CD8-positive, alpha-beta memory T cell (primary cell): Measurements from ENCODE around the gene ATXN7. TPM values are rescaled to one million over a fixed set of nuclear protein-coding genes. Genes with fewer than 3 reads are reported as not detected.

Experiments
- CTCF ChIA-PET: fragments of 350-600 bp; sonication (Branson Sonifier 250); formaldehyde crosslinking; loops from one replicate; lab custom pipeline; 2021; ENCODE audit warnings: antibody characterized with exemption; lab: Charles Lee
- POLR2A ChIA-PET: fragments of 350-600 bp; sonication (Branson Sonifier 250); formaldehyde crosslinking; loops from one replicate; lab custom pipeline; 2021; ENCODE audit warnings: antibody characterized with exemption; lab: Charles Lee
- DNase-seq, 5 donors: peaks; one replicate each; pipeline versions ENCODE4 v3.0.0 to v3.0.0-alpha.2; 2020 to 2022; ENCODE audit warnings: mixed read lengths in 1 of 5
- H3K27ac ChIP-seq: one replicate; pipeline ENCODE4 v1.7.0; 2013; ENCODE audit warnings: low read depth, mild to moderate bottlenecking, low read length, moderate library complexity
- H3K27me3 ChIP-seq: 2 replicates; pipeline ENCODE4 v1.7.0; 2013; ENCODE audit warnings: low read length, mild to moderate bottlenecking; ENCODE audit not compliant: insufficient read depth, poor library complexity, severe bottlenecking
- H3K36me3 ChIP-seq: 2 replicates; pipeline ENCODE4 v1.7.0; 2013; ENCODE audit warnings: mild to moderate bottlenecking, low read length, moderate library complexity; ENCODE audit not compliant: insufficient read depth
- H3K4me1 ChIP-seq: 2 replicates; pipeline ENCODE4 v1.7.0; 2013; ENCODE audit warnings: mild to moderate bottlenecking, low read length, moderate library complexity; ENCODE audit not compliant: insufficient read depth
- H3K4me3 ChIP-seq: 2 replicates; pipeline ENCODE4 v1.7.0; 2013; ENCODE audit warnings: mild to moderate bottlenecking, low read length
- H3K9me3 ChIP-seq: 2 replicates; pipeline ENCODE4 v1.7.0; 2013; ENCODE audit warnings: mild to moderate bottlenecking, low read length
- H3K27ac Mint-ChIP-seq, 8 donors: one replicate each; pipeline ENCODE4 v1.8.0; 2020 to 2021; ENCODE audit warnings: mixed read lengths in 8 of 8, mild to moderate bottlenecking in 6 of 8, inconsistent platforms in 3 of 8, moderate library complexity in 3 of 8
- H3K27me3 Mint-ChIP-seq, 2 donors: one replicate each; pipeline ENCODE4 v1.8.0; 2020 to 2021; ENCODE audit warnings: mixed read lengths in 2 of 2, mild to moderate bottlenecking in 1 of 2, moderate library complexity in 1 of 2
- H3K36me3 Mint-ChIP-seq, 3 donors: one replicate each; pipeline ENCODE4 v1.8.0; 2020 to 2021; ENCODE audit warnings: mixed read lengths in 3 of 3, inconsistent platforms in 1 of 3, mild to moderate bottlenecking in 1 of 3
- H3K4me1 Mint-ChIP-seq, 3 donors: one replicate each; pipeline ENCODE4 v1.8.0; 2020 to 2021; ENCODE audit warnings: mixed read lengths in 3 of 3, inconsistent platforms in 1 of 3, mild to moderate bottlenecking in 1 of 3
- H3K4me3 Mint-ChIP-seq, 7 donors: one replicate each; pipeline ENCODE4 v1.8.0; 2020 to 2021; ENCODE audit warnings: mixed read lengths in 7 of 7, mild to moderate bottlenecking in 6 of 7, moderate library complexity in 4 of 7, inconsistent platforms in 2 of 7
- H3K9me3 Mint-ChIP-seq, 5 donors: one replicate each; pipeline ENCODE4 v1.8.0; 2020 to 2022; ENCODE audit warnings: mixed read lengths in 5 of 5, mild to moderate bottlenecking in 3 of 5, moderate library complexity in 2 of 5, inconsistent platforms in 1 of 5
- polyA plus RNA-seq: library from polyadenylated mRNA; unstranded; fragments of 300-500 nt; fragmentation: Illumina TruSeq; gene quantifications from one replicate; pipeline ENCODE4 v1.2.3, GENCODE V29; 2021
- total RNA-seq, 2 experiments: library from RNA; stranded (reverse); gene quantifications; one replicate each; pipeline ENCODE4 v1.2.3, GENCODE V29; 2021

ATXN7 gene
- total and polyA plus RNA-seq, 3 experiments from 2014 or later = 14.1 to 34.6 (median 33.9) TPM

GRCh38 chr3:63864965-63865327 is 1.3 kb downstream of the ATXN7 start:
- H3K27me3 ChIP-seq = no peaks in the 10 kb centered on the region
- Mint-ChIP-seq H3K36me3 (peaks cover 0 to 27% (median 2%) of the 10 kb centered on the region in 3 donors), H3K4me1 (peaks cover 52 to 79% (median 77%) of the 10 kb centered on the region in 3 donors), H3K4me3 (peak overlapping the region; percentile 92 to 97 (median 95)), H3K9me3 (no peaks in the 10 kb centered on the region), H3K27me3 (peaks cover 0 to 5% of the 10 kb centered on the region in 2 donors), H3K27ac (peak overlapping the region; percentile 91 to 97 (median 96))
- no peaks in the 10 kb centered on the region for H3K36me3 ChIP-seq
- POLR2A ChIA-PET = no interaction called here
- no peaks in the 10 kb centered on the region for H3K9me3 ChIP-seq
- H3K4me3 ChIP-seq = peak overlapping the region; percentile 66
- CTCF ChIA-PET = interaction anchor here (2.6 kb wide), 1 partner anchor 159 kb away, joined by 7 read pairs; no protein-coding TSS in a partner anchor
- DNase-seq = peak in 1 of 5 donors; percentile 5
- peak overlapping the region; percentile 75 for H3K27ac ChIP-seq
- peaks cover 22% of the 10 kb centered on the region for H3K4me1 ChIP-seq

- no peak for DNase-seq
- H3K27me3 ChIP-seq = no peaks in the 10 kb centered on the region
- ChIA-PET CTCF (no interaction called here), POLR2A (no interaction called here)
- peaks cover 20% of the 10 kb centered on the region for H3K4me1 ChIP-seq
- Mint-ChIP-seq H3K27me3 (peaks cover 0 to 5% of the 10 kb centered on the region in 2 donors), H3K27ac (peak overlapping the region in 3 of 8 donors; percentile 29 to 70 (median 50)), H3K4me3 (peak overlapping the region in 2 of 7 donors; percentile 12 to 41), H3K4me1 (peaks cover 47 to 77% (median 76%) of the 10 kb centered on the region in 3 donors), H3K9me3 (no peaks in the 10 kb centered on the region), H3K36me3 (peaks cover 0 to 27% (median 2%) of the 10 kb centered on the region in 3 donors)
- no peaks in the 10 kb centered on the region for H3K9me3 ChIP-seq
- no peak overlapping the region for H3K27ac ChIP-seq
- no peak overlapping the region for H3K4me3 ChIP-seq
- no peaks in the 10 kb centered on the region for H3K36me3 ChIP-seq
Observed at GRCh38 chr3:63867225-63867624, 3.6 kb downstream of the ATXN7 start.

- Mint-ChIP-seq H3K36me3 (peaks cover 0 to 17% (median 4%) of the 10 kb centered on the region in 3 donors), H3K27ac (no peak overlapping the region), H3K9me3 (no peaks in the 10 kb centered on the region), H3K27me3 (no peaks in the 10 kb centered on the region), H3K4me3 (no peak overlapping the region), H3K4me1 (peaks cover 50 to 85% (median 85%) of the 10 kb centered on the region in 3 donors)
- CTCF ChIA-PET = interaction anchor here (1.0 to 1.1 kb wide), 2 partner anchors 23 to 51 kb away, joined by 3 to 4 read pairs; partner anchors contain the start of gene C3orf49
- POLR2A ChIA-PET = interaction anchor here (1.6 kb wide), 1 partner anchor 42 kb away, joined by 5 read pairs; the partner anchor contains the start of gene SCAANT1
- Histone ChIP-seq H3K9me3 (no peaks in the 10 kb centered on the region), H3K4me1 (peaks cover 15% of the 10 kb centered on the region), H3K4me3 (no peak overlapping the region), H3K36me3 (no peaks in the 10 kb centered on the region), H3K27me3 (no peaks in the 10 kb centered on the region), H3K27ac (no peak overlapping the region)
- DNase-seq = no peak
Observed at GRCh38 chr3:63869940-63870614, 6.4 kb downstream of the ATXN7 start.

- CTCF ChIA-PET = interaction anchor here (1.1 kb wide), 1 partner anchor 52 kb away, joined by 3 read pairs; the partner anchor contains the start of gene C3orf49
Observed at GRCh38 chr3:63870615-63871005, 6.9 kb downstream of the ATXN7 start.

GRCh38 chr3:63872135-63872924 is 8.7 kb downstream of the ATXN7 start:
- Mint-ChIP-seq H3K4me1 (peaks cover 55 to 88% (median 88%) of the 10 kb centered on the region in 3 donors), H3K36me3 (peaks cover 0 to 10% (median 4%) of the 10 kb centered on the region in 3 donors), H3K27me3 (no peaks in the 10 kb centered on the region), H3K27ac (no peak overlapping the region), H3K4me3 (no peak overlapping the region), H3K9me3 (no peaks in the 10 kb centered on the region)
- ChIA-PET POLR2A (no interaction called here), CTCF (no interaction called here)
- no peaks in the 10 kb centered on the region for H3K9me3 ChIP-seq
- no peaks in the 10 kb centered on the region for H3K27me3 ChIP-seq
- H3K36me3 ChIP-seq = no peaks in the 10 kb centered on the region
- no peak overlapping the region for H3K27ac ChIP-seq
- no peak for DNase-seq
- H3K4me3 ChIP-seq = no peak overlapping the region
- H3K4me1 ChIP-seq = peaks cover 10% of the 10 kb centered on the region

More at GRCh38 chr3:63870615-63871005, 6.9 kb downstream of the ATXN7 start:
- Histone ChIP-seq H3K27ac (no peak overlapping the region), H3K4me1 (peaks cover 11% of the 10 kb centered on the region), H3K27me3 (no peaks in the 10 kb centered on the region), H3K9me3 (no peaks in the 10 kb centered on the region), H3K4me3 (no peak overlapping the region), H3K36me3 (no peaks in the 10 kb centered on the region)
- H3K4me3 Mint-ChIP-seq = peak overlapping the region in 1 of 7 donors; percentile 1
- peaks cover 0 to 15% (median 6%) of the 10 kb centered on the region in 3 donors for H3K36me3 Mint-ChIP-seq
- no peaks in the 10 kb centered on the region for H3K9me3 Mint-ChIP-seq
- no peaks in the 10 kb centered on the region for H3K27me3 Mint-ChIP-seq
- H3K4me1 Mint-ChIP-seq = peaks cover 52 to 86% (median 85%) of the 10 kb centered on the region in 3 donors
- no peak for DNase-seq
- POLR2A ChIA-PET = interaction anchor here (1.6 kb wide), 1 partner anchor 41 kb away, joined by 5 read pairs; the partner anchor contains the start of gene SCAANT1
- no peak overlapping the region for H3K27ac Mint-ChIP-seq

- H3K27ac ChIP-seq = no peak overlapping the region
- H3K4me1 Mint-ChIP-seq = peaks cover 65 to 90% (median 88%) of the 10 kb centered on the region in 3 donors
- H3K9me3 ChIP-seq = no peaks in the 10 kb centered on the region
- no peaks in the 10 kb centered on the region for H3K36me3 ChIP-seq
- peaks cover 0 to 5% (median 4%) of the 10 kb centered on the region in 3 donors for H3K36me3 Mint-ChIP-seq
- no peaks in the 10 kb centered on the region for H3K9me3 Mint-ChIP-seq
- no peaks in the 10 kb centered on the region for H3K27me3 Mint-ChIP-seq
- H3K4me1 ChIP-seq = peaks cover 24% of the 10 kb centered on the region
- H3K27me3 ChIP-seq = no peaks in the 10 kb centered on the region
- peak overlapping the region in 2 of 8 donors; percentile 20 to 47 for H3K27ac Mint-ChIP-seq
- H3K4me3 ChIP-seq = no peak overlapping the region
- no peak for DNase-seq
- no peak overlapping the region for H3K4me3 Mint-ChIP-seq
- ChIA-PET POLR2A (no interaction called here), CTCF (interaction anchor here (1.2 to 1.3 kb wide), 2 partner anchors 11 to 37 kb away, joined by 3 read pairs; partner anchors contain the start of genes ATXN7, SCAANT1 and THOC7)
Observed at GRCh38 chr3:63874769-63875168, 11.1 kb downstream of the ATXN7 start.

GRCh38 chr3:63875510-63875909 is 11.8 kb downstream of the ATXN7 start:
- peaks cover 67 to 91% (median 87%) of the 10 kb centered on the region in 3 donors for H3K4me1 Mint-ChIP-seq
- Histone ChIP-seq H3K4me1 (peaks cover 24% of the 10 kb centered on the region), H3K27ac (no peak overlapping the region), H3K27me3 (no peaks in the 10 kb centered on the region), H3K9me3 (no peaks in the 10 kb centered on the region), H3K36me3 (no peaks in the 10 kb centered on the region), H3K4me3 (no peak overlapping the region)
- peaks cover 0 to 8% (median 4%) of the 10 kb centered on the region in 3 donors for H3K36me3 Mint-ChIP-seq
- ChIA-PET POLR2A (no interaction called here), CTCF (interaction anchor here (0.6 to 1.4 kb wide), 4 partner anchors 9 to 608 kb away, joined by 3 read pairs; partner anchors contain the start of genes ATXN7, SCAANT1 and THOC7)
- no peak for DNase-seq
- no peaks in the 10 kb centered on the region for H3K27me3 Mint-ChIP-seq
- H3K4me3 Mint-ChIP-seq = no peak overlapping the region
- no peaks in the 10 kb centered on the region for H3K9me3 Mint-ChIP-seq
- peak overlapping the region in 3 of 8 donors; percentile 32 to 78 (median 75) for H3K27ac Mint-ChIP-seq
